HG03045 (cell line): Measurements from ENCODE around the gene TRAPPC3.
"Not testable (repeated sequence)": the region's sequence is repeated elsewhere in the genome, so short reads cannot be mapped to it uniquely, and the experiment has no call there.

Experiments used
- ATAC-seq: cut with Tn5 transposase; IDR thresholded peaks from one replicate; pipeline ENCODE4 v1.9.1; 2021; ENCODE audit warnings: mild to moderate bottlenecking, moderate library complexity; ENCODE audit not compliant: unreplicated experiment

Gene TRAPPC3

GRCh38 chr1:36149237-36149972 lies at the start of gene TRAPPC3:
TRAPPC3 (minus strand) TSS chr1:36149486; CDS start chr1:36149378, 108 bp downstream.
- ATAC-seq: peak; percentile 86

GRCh38 chr1:36198641-36199040 lies 49.4 kb upstream of the TRAPPC3 start:
- no peak for ATAC-seq

- not testable (repeated sequence) for ATAC-seq
Measured at GRCh38 chr1:36196805-36197204, 47.5 kb upstream of the TRAPPC3 start.

- ATAC-seq: peak; percentile 64
Measured at GRCh38 chr1:36187800-36188593, 38.7 kb upstream of the TRAPPC3 start.

GRCh38 chr1:36183309-36183856 lies 34.1 kb upstream of the TRAPPC3 start:
- ATAC-seq: no peak

DNA sequence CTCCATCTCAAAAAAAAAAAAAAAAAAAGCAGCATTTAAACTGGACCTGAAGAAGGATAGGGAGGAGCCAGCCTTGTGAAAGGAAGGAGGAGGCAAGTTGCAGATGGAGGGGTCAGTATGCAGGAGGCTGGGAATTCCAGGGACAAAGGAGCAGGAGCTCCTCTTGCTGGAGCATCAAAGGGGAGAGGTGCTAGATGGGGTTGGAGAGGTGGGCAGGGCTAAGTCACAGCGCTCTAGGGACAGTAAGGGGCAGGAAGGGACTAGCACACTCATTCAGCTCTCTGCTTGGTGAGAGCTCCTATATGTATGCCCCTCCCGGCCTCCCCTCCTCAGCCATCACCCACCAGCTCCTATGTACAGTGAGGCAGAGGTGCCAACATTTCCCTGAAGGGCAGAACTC lies 33.4 kb upstream of the TRAPPC3 start:
- no peak for ATAC-seq

GRCh38 chr1:36179220-36179600 lies 29.9 kb upstream of the TRAPPC3 start:
- no peak for ATAC-seq

DNA sequence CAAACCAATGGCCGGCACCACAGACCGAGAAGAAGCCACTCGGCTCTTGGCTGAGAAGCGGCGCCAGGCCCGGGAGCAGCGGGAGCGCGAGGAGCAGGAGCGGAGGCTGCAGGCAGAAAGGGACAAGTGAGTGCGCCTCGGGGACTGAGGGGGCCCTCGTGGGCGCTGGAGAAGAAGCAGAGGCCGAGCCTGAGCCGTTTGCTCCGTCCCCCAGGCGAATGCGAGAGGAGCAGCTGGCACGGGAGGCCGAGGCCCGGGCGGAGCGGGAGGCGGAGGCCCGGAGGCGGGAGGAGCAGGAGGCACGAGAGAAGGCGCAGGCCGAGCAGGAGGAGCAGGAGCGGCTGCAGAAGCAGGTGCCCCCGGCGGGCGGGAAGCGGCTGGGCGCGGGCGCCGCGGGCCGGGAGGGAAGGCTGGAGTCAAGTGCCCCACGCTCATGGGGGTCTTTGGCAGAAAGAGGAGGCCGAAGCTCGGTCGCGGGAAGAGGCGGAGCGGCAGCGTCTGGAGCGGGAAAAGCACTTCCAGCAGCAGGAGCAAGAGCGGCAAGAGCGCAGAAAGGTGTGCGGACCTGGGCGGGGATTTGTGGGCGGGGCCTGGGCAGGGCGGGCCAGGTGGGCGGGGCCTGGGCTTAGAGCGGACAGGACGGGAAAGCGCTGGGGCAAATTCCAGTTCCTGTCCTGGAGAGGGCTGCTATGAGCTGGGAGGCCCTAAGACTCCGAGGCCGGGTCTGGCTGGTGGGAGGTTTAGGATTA lies 29.4 kb upstream of the TRAPPC3 start:
- ATAC-seq: no peak

GRCh38 chr1:36177589-36178431 lies 28.5 kb upstream of the TRAPPC3 start:
- ATAC-seq: no peak

DNA sequence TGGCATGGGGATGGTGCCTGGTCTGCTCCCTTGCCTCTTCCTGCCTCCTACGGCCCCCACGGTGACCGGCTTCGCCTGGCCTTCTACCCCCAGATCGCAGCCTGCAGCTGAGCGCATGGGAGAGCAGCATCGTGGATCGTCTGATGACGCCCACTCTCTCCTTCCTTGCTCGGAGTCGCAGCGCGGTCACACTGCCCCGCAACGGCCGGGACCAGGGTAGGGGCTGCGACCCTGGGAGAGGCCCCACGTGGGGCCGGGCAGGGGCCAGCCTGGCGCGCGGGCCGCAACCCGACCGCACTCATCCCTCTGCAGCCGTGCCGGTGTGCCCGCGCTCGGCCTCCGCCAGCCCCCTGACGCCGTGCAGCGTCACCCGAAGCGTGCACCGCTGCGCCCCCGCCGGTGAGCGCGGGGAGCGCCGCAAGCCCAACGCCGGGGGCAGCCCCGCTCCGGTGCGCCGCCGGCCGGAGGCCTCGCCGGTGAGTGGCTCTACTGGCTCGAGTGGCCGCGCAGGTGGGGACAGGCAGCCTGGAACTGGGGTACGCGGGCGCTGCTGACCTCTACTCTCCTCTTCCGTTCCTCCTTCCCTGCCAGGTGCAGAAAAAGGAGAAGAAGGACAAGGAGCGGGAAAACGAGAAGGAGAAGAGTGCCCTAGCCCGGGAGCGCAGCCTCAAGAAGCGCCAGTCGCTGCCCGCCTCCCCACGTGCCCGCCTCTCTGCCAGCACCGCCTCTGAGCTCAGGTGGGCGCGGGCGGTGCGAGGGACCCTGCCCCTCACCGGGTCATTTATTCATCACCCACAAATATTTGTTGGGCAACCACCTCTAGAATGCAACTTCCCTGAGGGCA lies 27.0 kb upstream of the TRAPPC3 start:
- no peak for ATAC-seq

DNA sequence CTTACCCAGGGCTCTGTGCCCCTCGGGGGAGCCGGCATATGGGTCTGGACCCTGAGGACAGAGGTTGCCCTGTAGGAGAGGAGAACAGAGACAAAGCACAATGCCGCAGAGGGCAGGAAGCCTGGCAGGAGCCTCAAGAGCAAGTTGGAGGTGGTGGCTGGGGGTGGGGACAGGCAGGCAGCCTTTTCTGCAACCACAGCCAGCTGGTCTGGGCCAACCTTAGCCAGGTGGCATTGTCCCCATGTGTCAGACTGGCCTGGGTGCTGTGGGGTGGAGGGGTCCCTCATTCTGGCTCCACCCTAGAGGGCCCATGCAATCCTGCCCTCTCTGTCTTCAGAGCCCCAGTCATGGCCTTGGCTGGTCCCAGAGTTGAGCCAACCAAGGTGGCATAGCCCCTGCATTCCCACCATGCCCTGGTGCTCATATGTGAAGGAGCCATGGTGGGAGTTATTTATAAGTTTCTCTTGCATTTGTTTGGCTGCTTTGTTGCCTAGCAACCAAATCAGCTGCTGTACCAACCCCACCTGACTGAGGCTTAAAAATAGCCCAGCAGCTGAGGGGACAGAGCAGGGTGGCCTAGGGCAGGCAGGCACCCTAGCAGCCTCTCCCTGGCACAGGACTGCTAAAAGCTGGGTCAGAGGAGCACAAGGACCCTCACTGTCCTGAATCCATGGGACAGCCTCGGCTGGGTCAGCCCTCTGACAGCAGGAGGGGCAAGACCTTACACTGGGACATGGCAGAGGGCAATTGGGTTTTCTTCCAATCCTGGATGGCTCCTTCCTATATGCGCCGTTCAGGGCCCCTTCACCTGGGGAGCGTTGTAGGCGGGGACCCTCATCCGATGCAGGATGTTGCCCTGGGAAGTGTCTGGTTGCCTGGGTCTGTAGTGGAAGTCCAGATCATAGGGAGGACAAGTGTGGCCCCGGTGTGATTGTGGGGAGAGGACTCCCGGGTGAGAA lies 26.1 kb upstream of the TRAPPC3 start:
- no peak for ATAC-seq

- ATAC-seq: no peak
Measured at GRCh38 chr1:36174713-36175112, 25.4 kb upstream of the TRAPPC3 start.

DNA sequence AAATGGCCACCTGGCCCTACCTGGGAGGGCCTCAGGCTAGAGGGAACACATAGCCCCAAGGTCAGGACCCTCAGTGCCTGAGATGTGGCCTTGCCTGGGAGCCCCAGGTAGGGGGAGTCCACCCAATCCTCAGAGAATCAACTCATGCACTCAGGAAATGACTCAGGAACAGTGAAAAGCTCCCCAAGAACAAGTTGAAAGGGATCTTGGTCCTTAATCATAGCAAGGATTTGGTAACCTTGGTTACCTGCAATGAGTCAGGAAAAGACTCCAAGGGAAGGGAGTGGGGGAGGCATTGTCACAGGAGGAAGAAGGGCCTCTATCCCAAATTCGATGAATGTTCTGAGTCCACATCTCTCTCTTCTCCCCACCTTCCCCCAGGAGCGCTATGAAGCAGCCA lies 23.7 kb upstream of the TRAPPC3 start:
- ATAC-seq: no peak

- no peak for ATAC-seq
Measured at GRCh38 chr1:36172017-36172747, 22.9 kb upstream of the TRAPPC3 start.

DNA sequence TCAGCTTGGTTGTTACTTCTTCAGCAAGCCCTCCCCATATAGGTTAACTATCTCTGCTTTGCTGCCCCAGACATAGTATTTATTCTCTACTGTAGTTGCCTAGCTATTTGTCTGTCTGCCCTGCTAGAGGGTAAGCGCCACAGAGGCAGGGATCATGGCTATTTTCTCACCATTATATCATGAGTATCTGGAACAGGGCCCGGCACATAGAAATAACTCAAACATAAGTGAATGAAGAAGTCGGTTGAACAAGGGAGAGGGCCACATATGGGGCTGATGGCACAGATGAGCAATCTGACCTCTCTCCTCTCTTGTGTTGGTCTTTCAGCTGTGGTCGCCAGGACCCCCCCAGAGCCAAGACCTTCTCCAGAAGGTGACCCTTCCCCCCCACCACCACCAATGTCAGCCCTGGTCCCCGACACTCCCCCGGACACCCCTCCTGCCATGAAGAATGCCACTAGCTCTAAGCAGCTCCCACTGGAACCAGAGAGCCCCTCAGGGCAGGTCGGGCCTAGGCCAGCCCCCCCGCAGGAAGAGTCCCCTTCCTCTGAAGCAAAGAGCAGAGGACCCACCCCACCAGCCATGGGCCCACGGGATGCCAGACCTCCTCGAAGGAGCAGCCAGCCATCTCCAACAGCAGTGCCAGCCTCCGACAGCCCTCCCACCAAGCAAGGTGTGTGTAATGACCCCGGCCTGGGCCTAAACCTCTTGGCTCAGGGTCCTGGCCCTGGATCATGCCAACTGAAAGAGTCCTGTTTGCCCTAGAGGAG lies 21.5 kb upstream of the TRAPPC3 start:
- no peak for ATAC-seq

GRCh38 chr1:36168514-36168913 lies 19.2 kb upstream of the TRAPPC3 start:
- ATAC-seq: no peak
